OCI-LY1 (cell line): ENCODE results near the gene BCORL1.

Experiments used
- H2AFZ ChIP-seq: fragments of 200-600 bp; sonication (generic), shearing (Covaris generic); 2 replicates; pipeline ENCODE4 v1.6.0; 2014; ENCODE audit warnings: antibody characterized with exemption, mild to moderate bottlenecking, low read length
- H3F3A ChIP-seq: fragments of 200-600 bp; sonication (generic), shearing (Covaris generic); 2 replicates; pipeline ENCODE4 v1.6.0; 2014; ENCODE audit warnings: mild to moderate bottlenecking, antibody characterized with exemption, low read length, moderate library complexity; ENCODE audit not compliant: insufficient read depth
- H3K27ac ChIP-seq: fragments of 200-600 bp; sonication (generic); 2 replicates; pipeline ENCODE4 v1.5.1; 2014; ENCODE audit warnings: low read length, mixed run types, mild to moderate bottlenecking, low read depth; ENCODE audit not compliant: poor library complexity, severe bottlenecking
- H3K27me3 ChIP-seq: fragments of 200-600 bp; sonication (generic); 2 replicates; pipeline ENCODE4 v1.6.0; 2014; ENCODE audit warnings: antibody characterized with exemption, mild to moderate bottlenecking, low read length, moderate library complexity; ENCODE audit not compliant: insufficient read depth
- H3K36me3 ChIP-seq: fragments of 200-600 bp; sonication (generic); 2 replicates; pipeline ENCODE4 v1.6.1; 2014; ENCODE audit warnings: mild to moderate bottlenecking, antibody characterized with exemption, low read length, moderate library complexity, mixed read lengths; ENCODE audit not compliant: insufficient read depth
- H3K4me1 ChIP-seq: fragments of 200-600 bp; sonication (generic); 2 replicates; pipeline ENCODE4 v1.5.1; 2014; ENCODE audit warnings: mild to moderate bottlenecking, low read length, moderate library complexity; ENCODE audit not compliant: insufficient read depth, severe bottlenecking
- H3K4me2 ChIP-seq: fragments of 200-600 bp; sonication (generic), shearing (Covaris generic); 2 replicates; pipeline ENCODE4 v1.6.1; 2014; ENCODE audit warnings: low read length
- H3K4me3 ChIP-seq: fragments of 200-600 bp; sonication (generic); 2 replicates; pipeline ENCODE4 v1.5.1; 2014; ENCODE audit warnings: low read length, low read depth, mild to moderate bottlenecking, mixed read lengths; ENCODE audit not compliant: poor library complexity, severe bottlenecking
- H3K79me2 ChIP-seq: fragments of 200-600 bp; shearing (Covaris generic); 2 replicates; pipeline ENCODE4 v1.6.1; 2016; ENCODE audit warnings: mixed run types, low read length, mixed read lengths; ENCODE audit not compliant: insufficient read depth
- H3K9ac ChIP-seq: fragments of 200-600 bp; sonication (generic), shearing (Covaris generic); 2 replicates; pipeline ENCODE4 v1.6.1; 2014; ENCODE audit warnings: mild to moderate bottlenecking, low read length, mixed read lengths
- H3K9me2 ChIP-seq: fragments of 200-600 bp; sonication (generic), shearing (Covaris generic); 2 replicates; pipeline ENCODE4 v1.6.1; 2014; ENCODE audit warnings: low read depth, mild to moderate bottlenecking, low read length, mixed read lengths
- H3K9me3 ChIP-seq: fragments of 200-600 bp; shearing (Covaris generic); 2 replicates; pipeline ENCODE4 v1.6.1; 2014; ENCODE audit warnings: low read length, mixed read lengths
- H4K20me1 ChIP-seq: fragments of 200-600 bp; sonication (generic), shearing (Covaris generic); 2 replicates; pipeline ENCODE4 v1.6.0; 2016; ENCODE audit warnings: mild to moderate bottlenecking, low read length; ENCODE audit not compliant: insufficient read depth
- EZH2 ChIP-seq: fragments of 200-600 bp; sonication (generic), shearing (Covaris generic); IDR thresholded peaks from 2 replicates; pipeline ENCODE4 v1.8.0; 2017; ENCODE audit warnings: borderline replicate concordance, mixed run types, mild to moderate bottlenecking, antibody characterized with exemption, low read length, moderate library complexity, mixed read lengths
- TF ChIP-seq, protein P1 (sequence below): fragments of 200-600 bp; sonication (generic), shearing (Covaris generic); IDR thresholded peaks from 2 replicates; pipeline ENCODE4 v1.5.1; 2017; ENCODE audit warnings: mild to moderate bottlenecking, antibody characterized with exemption, low read length, moderate library complexity, mixed read lengths

BCORL1 gene

DNA sequence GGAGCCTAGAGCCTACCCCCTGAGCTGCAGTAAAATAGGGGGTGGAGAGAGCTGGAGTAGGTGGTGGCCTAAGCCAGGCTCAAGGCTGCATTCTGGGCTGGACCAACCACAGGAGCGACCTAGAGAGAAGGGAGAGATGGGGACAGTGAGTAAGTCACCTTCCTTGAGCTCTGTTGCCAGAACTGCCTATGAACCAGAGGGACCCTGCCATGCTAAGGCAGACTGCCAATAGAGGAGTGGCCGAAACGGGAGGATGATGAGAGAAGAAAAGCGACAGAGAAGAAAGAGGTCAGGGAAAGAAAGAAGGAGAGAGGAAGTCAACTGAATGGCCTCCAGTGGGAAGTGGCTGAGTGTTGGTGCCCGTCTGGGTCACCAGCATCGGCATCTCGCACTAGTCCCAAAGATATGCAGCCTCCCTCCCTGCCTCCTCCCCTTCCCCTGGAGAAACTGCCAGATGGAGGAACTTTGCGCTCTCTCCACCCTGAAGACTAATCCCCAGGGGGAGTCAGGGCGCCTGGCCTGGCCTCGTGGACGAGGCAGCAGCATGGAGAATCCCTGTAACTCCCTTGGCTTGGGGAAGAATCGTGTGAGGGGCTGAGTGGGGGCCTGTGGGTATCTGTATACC is 99.1 kb downstream of the BCORL1 start:
- Histone ChIP-seq H3K79me2 (no peaks in the 10 kb centered on the region), H2AFZ (no peak overlapping the region), H3K27me3 (no peaks in the 10 kb centered on the region), H3K36me3 (peaks cover 11% of the 10 kb centered on the region; the same call in 1 of the 2 replicates), H3K4me2 (0 out of 2 replicates have a peak overlapping the region, but pooled peaks have one; percentile 57), H3K9me2 (no peaks in the 10 kb centered on the region), H3K9me3 (no peaks in the 10 kb centered on the region), H3F3A (no peaks in the 10 kb centered on the region), H4K20me1 (no peaks in the 10 kb centered on the region), H3K4me3 (no peak overlapping the region), H3K27ac (peak overlapping the region; percentile 98), H3K9ac (peak overlapping the region; percentile 16; the same call in 1 of the 2 replicates), H3K4me1 (peaks cover 49% of the 10 kb centered on the region)
- TF ChIP-seq, protein P1, sequence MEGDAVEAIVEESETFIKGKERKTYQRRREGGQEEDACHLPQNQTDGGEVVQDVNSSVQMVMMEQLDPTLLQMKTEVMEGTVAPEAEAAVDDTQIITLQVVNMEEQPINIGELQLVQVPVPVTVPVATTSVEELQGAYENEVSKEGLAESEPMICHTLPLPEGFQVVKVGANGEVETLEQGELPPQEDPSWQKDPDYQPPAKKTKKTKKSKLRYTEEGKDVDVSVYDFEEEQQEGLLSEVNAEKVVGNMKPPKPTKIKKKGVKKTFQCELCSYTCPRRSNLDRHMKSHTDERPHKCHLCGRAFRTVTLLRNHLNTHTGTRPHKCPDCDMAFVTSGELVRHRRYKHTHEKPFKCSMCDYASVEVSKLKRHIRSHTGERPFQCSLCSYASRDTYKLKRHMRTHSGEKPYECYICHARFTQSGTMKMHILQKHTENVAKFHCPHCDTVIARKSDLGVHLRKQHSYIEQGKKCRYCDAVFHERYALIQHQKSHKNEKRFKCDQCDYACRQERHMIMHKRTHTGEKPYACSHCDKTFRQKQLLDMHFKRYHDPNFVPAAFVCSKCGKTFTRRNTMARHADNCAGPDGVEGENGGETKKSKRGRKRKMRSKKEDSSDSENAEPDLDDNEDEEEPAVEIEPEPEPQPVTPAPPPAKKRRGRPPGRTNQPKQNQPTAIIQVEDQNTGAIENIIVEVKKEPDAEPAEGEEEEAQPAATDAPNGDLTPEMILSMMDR: no peak
- TF ChIP-seq EZH2: no peak

DNA sequence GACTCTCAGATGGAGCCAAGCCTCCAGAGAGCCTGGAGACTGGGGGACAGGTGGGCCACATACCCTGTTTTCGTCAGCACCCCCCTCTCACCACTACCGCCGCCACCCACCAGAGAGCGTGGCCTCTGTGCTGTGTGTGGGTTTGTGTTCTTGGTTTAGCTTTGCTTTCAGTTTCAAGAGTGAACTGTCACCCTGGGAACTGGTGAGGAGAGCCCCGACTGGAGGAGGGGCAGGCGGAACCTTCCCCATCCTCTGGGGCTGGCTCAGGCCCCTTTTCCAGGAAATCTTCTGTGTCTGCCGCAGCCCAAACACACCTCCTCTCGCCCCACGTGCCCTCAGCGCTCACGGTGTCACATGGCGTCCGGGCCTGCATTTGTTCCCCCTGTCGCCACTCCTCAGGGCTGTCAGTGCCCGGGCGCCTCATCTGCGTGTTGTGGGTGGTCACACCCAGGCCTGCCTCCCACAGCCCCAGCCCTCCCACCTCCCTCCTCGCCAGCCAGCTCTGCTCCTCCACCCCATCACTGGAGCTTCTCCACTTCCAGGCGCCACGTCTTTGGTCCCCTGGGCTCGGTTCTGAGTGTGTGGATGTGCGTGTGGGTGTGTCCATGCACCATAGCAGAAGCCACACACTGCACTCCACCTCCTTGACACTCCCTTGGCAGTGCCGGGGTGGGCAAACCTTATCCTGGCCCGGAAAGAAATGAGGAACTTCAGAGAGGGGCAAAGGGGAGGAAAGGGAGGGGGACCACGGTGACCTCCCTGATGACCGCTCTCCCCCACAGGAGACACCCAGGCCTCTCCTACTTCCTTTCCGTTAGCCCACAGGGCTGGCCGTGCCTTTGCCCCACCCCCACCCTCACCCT is 100.0 kb downstream of the BCORL1 start:
- H4K20me1 ChIP-seq: no peaks in the 10 kb centered on the region
- H3K9ac ChIP-seq: peak overlapping the region; percentile 16; the same call in 1 of the 2 replicates
- no peak overlapping the region for H2AFZ ChIP-seq
- H3K27me3 ChIP-seq: no peaks in the 10 kb centered on the region
- H3K4me1 ChIP-seq: peaks cover 59% of the 10 kb centered on the region
- peaks cover 7% of the 10 kb centered on the region; the same call in 1 of the 2 replicates for H3K36me3 ChIP-seq
- no peak for TF ChIP-seq EZH2
- TF ChIP-seq, protein P1: peak; percentile 28; the same call in 1 of the 2 replicates
- peak overlapping the region; percentile 98 for H3K27ac ChIP-seq
- H3K4me2 ChIP-seq: peak overlapping the region; percentile 57
- H3K4me3 ChIP-seq: peak overlapping the region; percentile 27
- H3K9me2 ChIP-seq: no peaks in the 10 kb centered on the region
- H3F3A ChIP-seq: no peaks in the 10 kb centered on the region
- H3K9me3 ChIP-seq: no peaks in the 10 kb centered on the region
- no peaks in the 10 kb centered on the region for H3K79me2 ChIP-seq

GRCh38 chrX:130083107-130083490 is 100.7 kb downstream of the BCORL1 start:
- H4K20me1 ChIP-seq: no peaks in the 10 kb centered on the region

More at GRCh38 chrX:130083107-130083490, 100.7 kb downstream of the BCORL1 start:
- H3K9me3 ChIP-seq: no peaks in the 10 kb centered on the region
- H3K4me3 ChIP-seq: peak overlapping the region; percentile 27
- TF ChIP-seq, protein P1: no peak
- TF ChIP-seq EZH2: no peak
- no peaks in the 10 kb centered on the region for H3K27me3 ChIP-seq
- H2AFZ ChIP-seq: no peak overlapping the region
- no peaks in the 10 kb centered on the region for H3K9me2 ChIP-seq
- H3K27ac ChIP-seq: peak overlapping the region; percentile 98
- peaks cover 7% of the 10 kb centered on the region; the same call in 1 of the 2 replicates for H3K36me3 ChIP-seq
- H3K79me2 ChIP-seq: no peaks in the 10 kb centered on the region
- peak overlapping the region; percentile 55 for H3K9ac ChIP-seq
- peaks cover 64% of the 10 kb centered on the region for H3K4me1 ChIP-seq
- peak overlapping the region; percentile 57 for H3K4me2 ChIP-seq
- H3F3A ChIP-seq: no peaks in the 10 kb centered on the region
